ENCODE data around the gene FAM168A. TPM values are rescaled to one million over a fixed set of nuclear protein-coding genes. Genes with fewer than 3 reads are reported as not detected.

The FAM168A gene
- polyA plus RNA-seq, 4 donors: 38.3 to 51.0 (median 44.0) TPM

DNA sequence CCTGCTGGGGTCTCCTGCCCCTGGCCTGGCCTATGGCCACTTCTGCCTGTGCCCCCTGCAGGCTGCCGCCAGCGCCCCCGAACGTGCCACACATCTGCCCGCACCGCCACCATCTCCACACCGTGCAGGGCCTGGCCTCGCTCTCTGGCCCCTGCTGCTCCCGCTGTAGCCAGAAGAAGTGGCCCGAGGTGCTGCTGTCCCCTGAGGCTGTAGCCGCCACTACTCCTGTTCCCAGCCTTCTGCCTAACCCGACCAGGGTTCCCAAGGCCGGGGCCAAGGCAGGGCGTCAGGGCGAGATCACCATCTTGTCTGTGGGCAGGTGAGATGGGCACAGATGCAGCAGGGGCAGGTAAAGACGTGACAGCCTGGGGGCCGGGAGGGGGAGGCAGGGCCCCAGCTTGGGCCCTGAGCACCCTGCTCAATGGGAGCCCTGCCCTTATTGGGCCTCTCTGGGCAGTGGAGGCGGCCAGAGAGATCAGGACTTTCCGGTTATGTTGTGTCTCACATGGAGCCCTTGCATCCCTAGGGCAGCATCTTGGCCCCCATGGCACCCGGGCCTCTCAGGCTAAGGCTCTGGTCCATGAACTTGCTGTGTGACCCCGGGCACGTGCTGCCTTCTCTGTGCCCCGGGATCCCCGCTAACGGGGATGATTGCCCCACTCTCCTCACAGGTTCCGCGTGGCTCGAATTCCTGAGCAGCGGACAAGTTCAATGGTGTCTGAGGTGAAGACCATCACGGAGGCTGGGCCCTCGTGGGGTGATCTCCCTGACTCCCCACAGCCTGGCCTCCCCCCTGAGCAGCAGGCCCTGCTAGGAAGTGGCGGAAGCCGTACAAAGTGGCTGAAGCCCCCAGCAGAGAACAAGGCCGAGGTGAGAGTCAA is 203.3 kb downstream of the FAM168A start:
- no peak for DNase-seq (ENCODE audit: low read depth in 4 of 4, low spot score in 2 of 4)

DNA sequence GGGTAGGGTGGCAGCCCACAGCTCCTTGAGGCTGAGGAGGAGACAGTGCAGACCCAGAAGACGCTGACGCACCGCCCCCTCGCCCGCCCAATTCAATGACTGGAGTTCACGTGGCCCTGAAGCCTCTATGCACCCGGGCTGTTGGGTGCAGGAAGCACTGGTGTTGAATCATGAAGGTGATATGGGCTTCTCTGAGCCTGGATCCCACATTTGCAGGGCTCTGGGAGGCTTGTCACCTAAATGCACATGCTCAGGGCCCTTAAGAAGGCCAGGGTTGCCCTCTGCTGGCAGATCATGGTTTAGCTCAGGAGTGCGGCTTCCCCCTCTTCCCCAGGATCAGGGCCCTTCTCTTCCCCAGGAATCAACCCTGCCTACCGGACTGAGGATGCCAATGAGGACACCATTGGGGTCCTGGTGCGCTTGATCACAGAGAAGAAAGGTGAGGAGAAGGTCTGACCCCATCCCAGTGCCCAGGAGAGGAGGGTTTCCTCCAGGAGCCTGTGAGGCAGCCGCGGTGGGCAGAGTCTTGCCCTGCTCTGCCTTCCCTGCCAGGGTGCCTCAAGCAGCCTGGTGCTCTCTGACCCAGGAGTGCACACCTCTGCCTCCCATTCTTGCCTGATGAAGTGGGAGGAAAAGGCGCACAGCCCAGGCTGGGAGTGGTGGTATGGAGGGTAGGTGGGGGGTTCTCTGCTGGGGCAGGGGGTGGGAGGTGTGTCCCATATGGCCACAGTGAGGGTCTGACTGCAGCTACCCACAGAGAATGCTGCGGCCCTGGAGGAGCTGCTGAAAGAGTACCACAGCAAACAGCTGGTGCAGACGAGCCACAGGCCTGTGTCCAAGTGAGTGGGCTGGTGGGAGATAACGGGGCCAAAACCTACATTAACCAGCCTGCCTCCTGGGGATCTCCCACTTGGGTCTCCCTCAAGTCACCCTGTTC is 204.2 kb downstream of the FAM168A start:
- DNase-seq (ENCODE audit: low read depth in 4 of 4, low spot score in 2 of 4): peak in 2 of 4 donors; percentile 49 to 69

DNA sequence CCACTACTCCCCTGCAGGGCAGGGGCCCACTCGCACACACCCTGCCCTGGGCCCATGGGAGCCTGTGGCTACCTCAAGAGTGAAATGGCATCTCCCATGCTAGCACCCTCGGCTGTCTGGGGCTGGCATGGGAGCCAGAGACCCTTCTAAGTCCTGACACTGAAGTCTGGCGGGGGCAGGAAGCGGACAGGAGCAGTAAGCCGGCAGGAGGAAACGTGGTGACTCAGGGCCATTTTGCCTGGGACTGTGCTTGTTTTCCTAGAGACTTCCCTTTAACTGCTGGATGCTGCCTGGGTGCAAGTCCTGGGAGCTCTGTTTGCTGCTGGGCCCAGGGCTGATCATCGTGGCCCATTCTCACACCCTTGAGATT is 204.9 kb downstream of the FAM168A start:
- no peak for DNase-seq (ENCODE audit: low read depth in 4 of 4, low spot score in 2 of 4)

DNA sequence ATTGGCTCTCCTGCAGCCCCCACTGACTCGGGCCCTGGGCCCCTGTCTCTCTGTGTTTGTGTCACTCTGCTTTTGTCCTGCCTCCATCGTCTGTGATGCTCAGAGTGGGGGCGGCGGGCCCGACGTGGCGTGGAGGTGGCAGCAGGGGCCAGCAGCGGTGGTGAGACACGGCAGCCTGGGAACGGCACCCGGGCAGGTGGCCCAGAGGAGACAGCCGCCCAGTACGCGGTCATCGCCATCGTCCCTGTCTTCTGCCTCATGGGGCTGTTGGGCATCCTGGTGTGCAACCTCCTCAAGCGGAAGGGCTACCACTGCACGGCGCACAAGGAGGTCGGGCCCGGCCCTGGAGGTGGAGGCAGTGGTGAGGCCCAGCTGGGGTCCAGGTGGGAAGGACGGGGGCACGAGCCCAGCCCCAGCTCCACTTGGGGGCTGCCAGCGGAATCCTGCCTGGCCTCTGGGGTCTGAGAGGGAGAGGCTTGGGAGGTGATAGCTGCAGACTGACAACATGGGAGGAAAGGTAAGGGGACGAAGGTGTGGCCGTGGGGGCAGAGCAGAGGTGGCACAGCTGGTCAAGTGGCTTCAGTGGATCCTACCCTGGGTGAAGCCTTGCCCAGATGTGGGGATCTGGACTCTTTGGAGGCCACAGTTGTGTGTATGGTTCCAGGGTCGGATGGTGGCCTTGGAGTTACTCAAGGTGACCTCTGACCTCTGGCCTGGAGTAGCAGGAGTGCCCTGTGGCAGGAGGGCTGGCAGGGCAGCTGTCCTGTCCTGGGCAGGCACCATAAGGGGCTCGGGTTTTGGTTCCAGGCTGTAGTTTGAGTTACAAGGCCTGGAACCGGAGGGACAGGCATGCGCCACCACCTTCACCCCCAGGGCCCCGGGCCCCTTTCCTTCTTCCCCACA is 205.6 kb downstream of the FAM168A start:
- no peak for DNase-seq (ENCODE audit: low read depth in 4 of 4, low spot score in 2 of 4)

DNA sequence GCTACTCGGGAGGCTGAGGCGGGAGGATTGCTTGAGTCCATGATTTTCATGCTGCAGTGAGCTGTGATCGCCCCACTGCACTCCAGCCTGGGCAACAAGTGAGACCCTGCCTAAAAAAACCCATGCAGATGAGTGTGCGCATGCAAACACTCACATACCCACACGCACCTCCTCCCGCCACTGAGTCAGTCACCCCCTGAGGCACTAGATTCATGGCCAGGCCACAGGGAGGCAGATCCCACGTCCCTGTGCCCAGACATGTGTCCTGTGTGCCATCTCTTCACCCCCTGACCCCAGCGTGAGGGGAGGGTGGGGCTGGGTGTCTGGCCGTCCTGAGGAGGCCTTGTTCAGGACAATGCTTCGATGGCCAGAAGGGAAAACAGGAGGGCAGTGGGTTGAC is 206.2 kb downstream of the FAM168A start:
- DNase-seq (ENCODE audit: low read depth in 4 of 4, low spot score in 2 of 4): no peak

DNA sequence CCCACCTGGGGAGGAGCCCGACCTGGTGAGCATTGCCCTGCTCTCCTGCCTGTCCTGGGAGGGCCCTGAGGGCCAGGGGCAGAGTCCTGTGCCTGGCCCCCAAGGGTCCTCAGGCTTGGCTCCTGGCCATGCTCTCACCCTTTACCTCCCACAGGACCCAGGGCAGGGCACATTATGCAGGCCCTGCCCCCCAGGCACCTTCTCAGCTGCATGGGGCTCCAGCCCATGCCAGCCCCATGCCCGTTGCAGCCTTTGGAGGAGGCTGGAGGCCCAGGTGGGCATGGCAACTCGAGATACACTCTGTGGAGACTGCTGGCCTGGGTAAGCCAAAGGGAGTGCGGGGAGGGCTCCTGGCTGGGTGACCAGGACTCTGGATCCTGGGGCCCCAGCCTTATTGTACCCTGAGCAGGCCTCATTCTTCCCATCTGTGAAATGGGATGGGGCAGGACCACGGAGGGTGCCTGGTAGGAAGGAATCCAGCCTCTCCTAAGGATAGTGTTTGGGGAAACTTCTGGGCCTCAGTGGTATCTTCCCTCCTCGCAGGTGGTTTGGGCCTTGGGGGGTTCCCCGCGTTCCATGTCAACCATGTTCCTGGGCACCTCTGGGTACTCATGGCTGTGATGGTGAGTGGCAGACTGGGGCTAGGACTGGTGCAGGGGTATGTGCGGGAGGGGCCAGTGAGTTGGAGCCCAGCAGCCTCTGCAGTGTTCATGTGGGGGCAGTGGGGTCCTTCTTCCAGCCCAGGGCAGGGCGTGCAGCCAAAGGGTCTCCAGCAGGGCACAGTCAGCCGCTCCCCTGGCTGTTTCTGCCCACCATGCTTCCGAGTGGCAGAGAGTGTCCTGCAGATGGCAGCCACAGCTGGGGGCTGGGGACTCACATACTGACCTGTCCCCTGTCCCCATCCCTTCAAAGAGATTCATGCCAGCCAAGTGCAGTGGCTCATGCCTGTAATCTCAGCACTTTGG is 207.0 kb downstream of the FAM168A start:
- DNase-seq (ENCODE audit: low read depth in 4 of 4, low spot score in 2 of 4): no peak

DNA sequence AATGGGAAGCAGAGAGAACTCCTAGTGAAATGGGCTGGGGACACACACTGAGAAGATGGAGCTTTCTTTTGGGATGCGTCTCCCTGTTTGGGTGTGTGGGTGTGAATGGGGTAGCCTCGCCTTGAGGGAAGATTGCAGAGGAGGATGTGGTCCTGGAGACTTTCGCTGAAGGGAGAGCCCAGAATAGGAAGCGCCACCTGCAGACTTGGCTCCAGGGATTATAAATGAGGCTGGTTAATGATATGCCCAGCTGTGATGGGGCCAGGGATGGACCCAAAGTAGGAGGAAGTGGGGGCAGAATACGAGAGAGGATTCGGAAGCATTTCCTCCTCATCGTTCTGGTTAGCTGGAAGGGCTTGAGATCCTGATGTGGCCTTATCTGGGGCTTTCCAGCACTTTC is 208.0 kb downstream of the FAM168A start:
- no peak for DNase-seq (ENCODE audit: low read depth in 4 of 4, low spot score in 2 of 4)

DNA sequence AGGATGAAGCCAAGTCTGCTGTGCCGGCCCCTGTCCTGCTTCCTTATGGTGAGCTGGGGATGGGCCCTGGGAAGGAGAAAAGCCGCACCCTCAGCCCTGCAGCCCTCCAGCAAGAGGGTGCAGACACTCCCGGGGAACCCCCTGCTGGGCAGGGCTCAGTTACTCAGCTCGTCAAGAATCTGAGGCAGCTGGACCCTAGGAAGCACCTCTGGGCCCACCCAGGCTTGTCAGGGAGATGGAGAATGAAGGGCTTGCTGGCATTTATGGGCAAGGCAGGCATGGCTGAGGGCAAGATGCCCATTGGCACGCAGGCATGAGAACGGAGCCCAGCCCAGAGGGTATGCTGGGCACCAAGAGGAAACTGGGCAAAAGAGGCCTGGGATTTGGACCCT is 208.8 kb downstream of the FAM168A start:
- no peak for DNase-seq (ENCODE audit: low read depth in 4 of 4, low spot score in 2 of 4)

DNA sequence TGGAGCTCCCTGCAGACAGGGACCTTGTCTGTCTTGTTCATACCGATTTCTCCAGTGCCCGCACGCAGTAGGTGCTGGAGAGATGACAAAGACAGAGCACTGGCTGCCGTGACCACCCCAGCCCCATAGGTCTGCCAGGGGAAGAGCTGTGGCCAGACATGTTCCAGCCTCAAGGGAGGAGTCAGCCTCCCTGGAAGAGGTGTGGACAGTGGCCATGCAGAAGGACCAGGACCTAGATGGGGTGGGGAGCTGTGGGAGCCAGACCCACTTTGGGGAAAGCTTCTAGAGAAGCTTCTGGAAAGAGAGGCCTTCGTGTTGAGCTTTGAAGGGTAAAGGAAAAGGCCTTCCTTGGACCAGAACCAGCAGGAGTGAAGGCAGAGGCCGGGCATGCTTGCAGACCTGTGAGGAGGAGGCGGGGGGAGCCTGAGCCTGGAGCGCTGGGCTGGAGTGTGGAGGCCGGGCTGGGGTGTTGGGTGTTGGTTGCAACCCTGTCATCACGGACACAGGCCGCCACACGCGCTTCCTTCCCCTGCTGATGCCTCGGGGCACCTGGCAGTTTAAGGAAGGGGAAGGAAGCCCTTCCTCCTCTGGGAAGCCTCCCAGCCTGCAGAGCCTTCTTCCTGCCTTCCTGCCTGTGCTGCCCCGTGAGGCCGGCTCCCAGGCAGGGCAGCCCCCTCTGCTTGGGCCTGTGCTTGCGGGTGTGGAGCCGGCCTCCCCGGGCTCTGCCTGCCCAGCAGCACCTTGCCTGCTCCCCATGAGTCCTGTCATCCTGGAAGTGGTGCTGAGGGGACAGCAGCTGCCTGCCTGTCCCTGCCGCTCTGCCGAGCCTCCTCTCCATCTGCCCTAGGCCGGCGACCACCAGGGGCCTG is 209.4 kb downstream of the FAM168A start:
- DNase-seq (ENCODE audit: low read depth in 4 of 4, low spot score in 2 of 4): no peak

DNA sequence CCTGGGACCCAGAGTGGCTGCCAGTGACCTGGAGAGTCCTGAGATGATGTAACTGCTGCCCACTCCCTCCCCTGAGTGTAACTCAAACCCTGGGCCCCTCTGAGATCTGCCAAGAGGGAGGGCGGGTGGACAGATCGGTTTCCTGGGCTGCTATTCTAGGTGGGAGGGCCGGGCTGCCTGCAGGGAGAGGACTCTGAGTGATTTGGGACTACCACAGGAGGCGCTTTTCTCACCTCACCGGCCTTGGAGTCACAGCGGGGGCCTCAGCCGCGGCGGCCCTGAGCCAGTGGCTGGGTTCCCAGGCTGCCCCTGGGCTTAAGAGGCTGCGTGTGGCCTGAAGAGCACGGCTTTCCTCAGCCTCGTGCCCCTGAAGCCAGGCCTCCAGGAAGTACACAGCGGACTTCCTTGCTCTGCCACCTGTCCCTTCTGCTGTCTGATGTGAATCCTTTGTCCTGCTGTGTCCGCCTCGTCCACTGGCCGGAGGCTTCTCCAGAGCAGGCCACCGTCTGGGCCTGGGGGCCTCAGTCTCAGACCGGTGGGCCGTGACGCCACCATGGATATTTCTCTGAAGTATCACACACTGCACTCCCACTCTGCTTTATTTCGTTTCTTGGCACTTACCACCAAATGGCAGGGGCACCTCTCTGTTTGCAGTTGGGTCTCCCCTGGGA is 210.2 kb downstream of the FAM168A start:
- peak in 3 of 4 donors; percentile 41 to 57 (median 44) for DNase-seq (ENCODE audit: low read depth in 4 of 4, low spot score in 2 of 4)

DNA sequence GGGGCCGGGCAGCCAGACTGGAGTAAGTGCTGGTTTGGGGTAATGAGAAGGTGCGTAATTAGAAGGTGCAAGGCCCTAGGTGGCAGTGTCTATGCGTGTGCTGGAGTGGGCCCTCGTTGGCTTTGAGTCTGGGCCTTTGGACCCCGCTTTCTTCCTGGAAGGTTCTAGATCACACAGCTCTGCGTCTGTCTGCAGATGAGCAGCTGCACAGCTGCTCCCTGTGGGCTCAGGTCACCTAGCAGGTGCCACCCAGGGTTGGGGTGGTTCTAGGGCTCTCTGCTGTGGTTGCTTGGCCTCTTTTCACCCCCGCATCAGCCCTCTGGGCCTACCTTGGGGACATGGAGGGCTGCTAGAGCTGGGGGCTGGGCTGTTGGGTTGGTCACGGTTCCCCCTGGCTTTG is 211.4 kb downstream of the FAM168A start:
- no peak for DNase-seq (ENCODE audit: low read depth in 4 of 4, low spot score in 2 of 4)

DNA sequence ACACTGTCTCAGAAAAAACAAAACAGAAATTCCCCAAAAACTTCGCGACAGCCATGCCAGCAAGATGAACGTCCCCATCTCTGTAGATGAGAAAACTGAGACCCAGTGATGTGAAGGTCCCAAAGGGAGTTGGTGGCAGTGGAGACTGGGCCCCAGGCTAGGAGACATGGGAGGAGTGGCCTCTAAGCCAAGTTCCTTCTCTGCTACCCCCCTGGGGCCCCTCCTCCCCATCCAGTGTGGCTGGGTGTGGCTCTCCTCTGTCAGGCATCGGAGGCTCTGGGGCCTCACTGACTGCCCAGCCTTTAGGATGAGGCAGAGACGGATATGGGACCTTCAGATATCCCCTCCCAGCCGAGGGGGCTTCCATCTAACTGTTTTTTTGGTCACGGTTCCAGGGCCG is 211.9 kb downstream of the FAM168A start:
- no peak for DNase-seq (ENCODE audit: low read depth in 4 of 4, low spot score in 2 of 4)

DNA sequence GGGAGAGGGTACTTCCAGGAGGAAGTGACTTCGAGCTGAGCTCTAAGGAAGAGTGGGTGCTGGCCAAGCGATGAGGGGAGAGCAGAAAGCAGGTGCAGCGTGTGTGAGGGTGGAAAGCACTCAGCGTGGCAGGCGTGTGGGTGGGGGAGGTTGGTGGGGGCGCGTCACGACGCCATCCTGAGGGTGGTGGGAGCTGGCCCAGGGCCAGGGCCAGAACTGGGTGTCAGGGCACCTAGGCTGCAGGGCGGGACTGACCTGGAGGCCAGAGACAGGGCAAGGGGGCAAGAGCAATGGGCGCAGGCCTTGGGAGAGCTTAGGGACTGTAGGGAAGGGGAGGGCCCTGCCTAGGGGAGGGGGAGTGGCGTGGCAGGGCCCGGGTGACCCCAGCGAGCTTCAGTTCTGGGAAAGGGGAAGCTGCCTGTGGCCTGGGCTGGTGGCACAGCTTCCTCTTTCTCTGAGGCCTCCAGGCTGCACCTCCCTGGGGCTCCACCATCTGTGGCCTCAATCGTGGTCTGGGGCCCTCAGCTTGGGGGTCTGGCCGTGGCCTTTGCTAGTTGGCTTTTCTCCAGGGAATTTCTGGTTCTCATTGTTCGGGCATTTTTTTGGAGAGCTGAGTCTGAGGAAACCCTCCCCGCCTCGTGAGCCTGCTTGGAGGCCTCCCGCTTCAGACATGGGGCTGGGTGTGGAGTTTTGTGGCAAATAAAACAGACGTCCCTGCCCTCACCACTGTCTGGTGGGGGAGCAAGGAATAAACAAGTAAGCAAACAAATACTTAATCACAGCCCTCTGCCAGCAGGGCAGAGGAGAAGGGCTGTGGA is 212.8 kb downstream of the FAM168A start:
- no peak for DNase-seq (ENCODE audit: low read depth in 4 of 4, low spot score in 2 of 4)

DNA sequence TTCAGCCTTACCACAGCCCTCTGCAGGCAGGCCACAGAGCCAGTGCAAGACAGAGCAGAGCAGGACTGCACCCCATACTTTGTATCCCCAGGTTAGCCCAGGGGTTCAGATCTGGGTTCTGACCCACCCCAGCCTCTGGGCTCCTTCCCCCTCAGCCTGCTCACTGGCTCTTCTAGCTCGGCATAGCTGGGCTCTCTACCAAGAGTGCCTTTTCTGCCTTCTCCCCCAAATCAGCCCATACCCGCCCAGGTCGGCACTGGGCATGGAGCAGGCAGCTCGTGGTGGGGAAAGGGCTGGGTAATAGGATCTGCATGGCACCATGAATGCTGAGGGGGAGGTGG is 213.4 kb downstream of the FAM168A start:
- no peak for DNase-seq (ENCODE audit: low read depth in 4 of 4, low spot score in 2 of 4)

DNA sequence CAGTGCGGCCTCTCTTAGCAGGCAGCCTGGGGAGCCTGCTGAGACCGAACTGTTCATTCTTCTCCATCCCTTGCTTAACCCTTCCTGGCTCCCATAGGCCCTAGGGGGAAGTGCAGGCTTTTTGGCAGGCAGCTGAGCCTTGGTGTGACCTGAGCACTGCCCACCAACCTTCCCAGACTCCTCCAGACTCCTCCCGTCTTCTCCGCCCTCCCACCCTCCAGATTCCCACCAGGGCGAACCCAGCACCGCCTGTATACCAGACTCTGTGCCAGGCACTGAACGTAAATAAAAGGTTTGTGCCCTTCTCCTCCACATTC is 213.8 kb downstream of the FAM168A start:
- DNase-seq (ENCODE audit: low read depth in 4 of 4, low spot score in 2 of 4): no peak

DNA sequence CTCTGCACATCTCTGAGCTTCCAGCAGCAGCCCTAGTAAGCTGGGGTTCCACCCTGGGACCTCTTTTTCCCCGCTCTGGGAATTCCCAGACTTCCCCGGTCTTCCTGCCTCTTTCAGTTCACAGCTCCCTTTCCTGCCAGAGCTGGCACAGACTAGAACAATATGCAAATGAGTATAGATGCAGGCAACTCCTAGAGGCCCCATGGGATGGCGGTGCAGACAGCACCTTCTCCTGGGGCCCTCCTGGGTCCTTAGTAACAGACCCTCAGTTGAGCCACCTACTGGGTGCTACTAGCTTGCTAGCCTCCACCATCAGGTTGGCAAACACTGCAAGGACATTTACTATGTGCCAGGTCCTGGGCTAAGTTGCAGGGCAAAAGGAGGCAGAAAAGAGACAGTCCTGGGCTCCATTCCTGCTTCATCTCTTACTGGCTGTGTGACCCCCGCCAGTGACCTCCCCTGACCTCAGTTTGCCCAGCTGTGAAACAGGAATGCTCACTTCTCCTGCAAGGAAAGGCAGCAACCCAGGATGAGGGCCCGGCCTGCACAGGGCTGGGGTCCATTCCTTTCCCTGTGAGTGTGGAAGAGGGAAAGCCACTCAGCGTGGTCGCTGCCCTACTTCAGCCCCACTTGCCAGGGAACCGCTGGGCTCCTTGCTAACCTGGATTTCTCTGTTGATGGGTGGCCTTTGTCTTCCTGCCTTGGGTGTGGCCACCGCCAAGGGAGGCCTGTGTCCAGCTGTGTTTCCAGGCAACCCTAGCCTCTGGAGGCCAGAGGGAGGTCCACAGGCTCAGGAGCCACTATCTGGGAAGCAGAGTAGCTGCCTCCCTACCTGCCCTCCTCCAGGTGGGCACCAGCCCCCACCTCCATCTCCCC is 214.4 kb downstream of the FAM168A start:
- peak in 1 of 4 donors; percentile 31 for DNase-seq (ENCODE audit: low read depth in 4 of 4, low spot score in 2 of 4)

Data from left renal cortex interstitium (tissue), 4 donors.